Pulmonary artery endothelial cell (primary cell): ENCODE measurements around the gene CEP55. TPM values are rescaled to one million over a fixed set of nuclear protein-coding genes. Genes with fewer than 3 reads are reported as not detected.

ENCODE experiments used
- DNase-seq: peaks from one replicate; pipeline ENCODE4 v3.0.0-alpha.2; 2011; ENCODE audit warnings: low read depth, low spot score
- total RNA-seq: library from RNA; depleted of rRNA; stranded (reverse); fragments of >200 nt; gene quantifications from 2 replicates; pipeline ENCODE4 v1.2.3, GENCODE V29; 2014

Gene CEP55
- total RNA-seq, 1 donor from 2014 or later: 43.5 TPM

DNA sequence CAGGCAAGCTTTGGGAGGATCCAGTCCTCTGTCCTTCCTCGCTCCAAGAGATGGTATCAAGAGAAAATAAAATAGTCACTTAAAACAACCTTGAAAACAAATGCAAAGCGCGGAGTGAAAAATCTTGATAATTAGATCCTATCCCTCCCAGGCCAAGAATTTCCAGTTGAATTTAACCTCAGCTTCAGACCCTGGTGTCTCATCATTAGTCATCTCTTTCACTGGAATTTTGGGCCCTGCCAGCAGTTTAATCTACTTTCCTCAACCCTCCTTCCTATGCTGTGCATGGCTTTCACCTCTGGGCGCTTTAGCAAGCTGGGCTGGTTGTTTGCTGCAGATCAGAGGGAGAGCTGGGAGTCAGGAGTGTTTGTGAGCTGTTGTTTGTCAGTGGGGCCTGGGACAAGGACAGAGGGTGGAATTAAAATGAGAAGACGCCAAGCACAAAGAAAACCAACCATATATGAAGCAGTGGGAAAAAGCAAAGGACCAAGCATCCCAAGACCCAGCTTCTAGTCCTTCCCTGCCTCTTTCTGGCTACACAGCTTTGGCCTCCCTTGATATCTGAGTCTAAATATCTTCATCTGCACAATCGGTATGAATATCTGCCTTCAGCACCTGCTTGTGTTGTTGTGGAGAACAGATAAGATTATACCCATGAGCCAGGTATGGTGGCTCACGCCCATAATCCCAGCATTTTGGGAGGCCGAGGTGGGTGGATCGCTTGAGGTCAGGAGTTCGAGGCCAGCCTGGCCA, 27.8 kb upstream of the CEP55 start:
- peak; percentile 75 for DNase-seq

DNA sequence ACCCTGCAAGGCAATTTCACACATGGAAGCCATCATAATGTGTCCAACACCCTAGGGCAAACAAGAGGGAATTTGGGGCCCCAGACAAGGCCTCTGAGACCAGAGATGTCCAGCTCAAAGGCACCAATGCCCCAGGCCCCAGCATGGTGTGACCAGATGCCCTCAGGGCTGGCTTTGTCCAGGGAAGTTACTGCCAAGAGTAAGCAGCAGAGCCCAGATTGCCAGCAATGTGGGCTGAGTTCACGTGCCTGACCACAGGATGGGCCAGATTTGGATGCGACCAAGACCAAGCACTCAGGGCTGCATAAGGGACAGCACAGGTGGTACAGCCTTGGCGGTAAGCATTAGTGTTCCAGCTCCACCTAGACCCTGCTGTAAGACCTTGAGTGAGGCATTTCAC, 27.0 kb upstream of the CEP55 start:
- DNase-seq: no peak

DNA sequence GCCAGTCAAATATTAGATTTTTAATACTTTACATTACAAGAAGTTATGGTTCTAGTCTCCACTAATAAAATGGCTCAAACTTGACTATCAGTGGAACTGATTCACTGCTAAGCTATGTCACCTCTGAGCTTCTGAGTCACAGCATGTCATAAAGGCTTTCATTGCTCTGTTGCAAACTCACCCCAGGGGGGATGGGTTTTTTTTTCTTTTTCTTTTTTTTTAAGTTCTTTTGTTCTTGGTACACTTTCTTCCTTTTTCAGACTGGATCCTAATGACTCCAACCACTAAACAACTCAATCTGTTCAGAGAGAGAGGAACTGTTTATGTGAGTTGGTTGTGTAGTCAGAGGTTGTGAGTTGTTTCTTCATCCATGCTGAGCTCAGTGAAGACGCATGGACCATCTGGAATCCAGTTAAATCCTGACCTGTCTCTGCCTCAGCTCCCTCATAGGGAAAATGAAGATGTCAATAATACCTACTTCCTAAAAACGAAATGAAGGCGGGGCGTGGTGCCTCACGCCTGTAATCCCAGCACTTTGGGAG, 25.2 kb upstream of the CEP55 start:
- peak; percentile 92 for DNase-seq

DNA sequence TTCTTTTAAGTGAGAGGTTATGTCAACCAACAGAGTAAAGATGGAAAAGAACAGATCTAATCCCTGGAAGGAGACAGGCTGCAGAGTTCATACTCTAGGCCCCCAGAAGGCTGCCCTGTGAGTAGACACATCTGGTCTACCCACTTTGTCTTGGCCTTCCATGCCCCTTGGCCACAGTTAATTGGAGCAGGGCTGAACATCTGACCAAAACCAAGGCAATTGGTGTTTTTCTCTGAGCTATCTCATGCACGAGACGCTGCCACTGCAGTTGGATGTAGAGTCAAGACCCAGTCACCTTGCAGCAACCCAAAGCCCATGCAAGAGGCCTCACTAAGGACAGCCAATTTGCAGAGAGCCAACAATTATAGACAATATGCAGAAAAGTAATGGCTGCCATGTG, 23.3 kb upstream of the CEP55 start:
- no peak for DNase-seq

DNA sequence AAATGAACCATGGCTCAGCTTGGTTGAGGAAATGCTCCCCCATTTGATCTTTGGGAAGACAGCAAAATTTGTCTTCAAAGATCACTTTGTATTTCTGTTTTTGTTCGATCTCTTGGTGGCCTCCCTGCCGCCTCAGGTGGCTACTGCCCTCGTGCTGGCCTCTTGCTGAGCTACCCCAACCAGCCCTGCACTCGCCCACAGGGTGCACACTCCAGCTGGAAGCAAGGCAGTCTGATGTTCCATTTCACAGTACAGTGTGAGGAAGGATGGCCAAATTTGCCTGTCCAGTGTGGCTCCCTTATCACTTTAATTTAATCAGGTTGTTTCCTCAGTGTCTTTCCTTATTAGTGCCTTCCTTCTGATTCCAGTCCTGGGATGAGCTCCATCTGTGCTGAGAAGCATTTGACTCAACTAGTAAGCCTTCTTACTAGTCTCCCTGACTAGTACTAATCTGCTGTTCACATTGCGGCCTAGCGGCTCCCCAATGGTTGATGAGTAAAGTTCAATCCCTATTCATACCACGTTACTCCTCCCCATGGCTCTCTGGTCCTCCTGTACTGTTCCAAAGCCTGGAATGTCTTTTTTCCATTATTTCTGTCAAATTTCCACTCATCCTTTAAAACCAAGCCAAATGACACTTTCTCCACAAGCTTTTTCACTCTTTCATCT, 22.5 kb upstream of the CEP55 start:
- no peak for DNase-seq

DNA sequence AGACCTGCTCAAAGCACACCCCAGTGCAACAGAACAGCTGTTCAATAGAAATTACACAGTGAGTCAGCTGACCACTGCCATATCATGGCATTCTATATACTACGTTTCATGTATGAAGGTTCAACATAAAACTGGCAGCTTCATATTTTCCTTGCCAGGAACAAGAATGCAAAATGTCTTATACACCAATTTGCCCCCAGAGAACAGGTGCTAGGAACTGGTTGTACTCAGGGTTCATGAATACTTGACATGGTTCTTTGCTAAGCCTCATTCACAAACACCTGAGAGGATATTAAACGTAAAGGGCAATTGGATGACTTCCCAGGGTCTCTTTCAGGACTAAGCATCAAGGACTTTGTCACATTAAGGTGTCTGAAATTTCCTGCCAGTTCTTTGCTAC, 21.2 kb upstream of the CEP55 start:
- DNase-seq: no peak

- no peak for DNase-seq
These were observed 20.5 kb upstream of the CEP55 start for GRCh38 chr10:93475871-93476270.

DNA sequence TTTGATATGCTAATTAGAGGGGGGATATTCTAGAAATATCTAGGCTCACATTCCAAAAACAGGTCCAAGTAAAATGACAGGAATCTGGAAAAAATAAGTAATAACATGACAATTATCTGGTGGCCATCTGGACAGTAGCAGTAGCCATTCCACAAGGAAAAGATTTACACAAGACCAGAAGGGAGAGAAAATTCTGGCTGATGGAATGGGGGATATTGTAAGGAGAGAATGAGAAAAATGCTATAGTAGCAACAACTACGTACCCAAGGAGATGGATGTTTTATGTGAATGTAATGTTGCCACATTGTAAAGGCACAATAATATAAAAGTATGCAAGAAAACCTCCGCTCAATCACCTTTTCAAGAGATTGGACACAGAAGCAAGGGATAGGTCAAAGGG, 19.7 kb upstream of the CEP55 start:
- DNase-seq: no peak

- no peak for DNase-seq
These were observed 17.5 kb upstream of the CEP55 start for GRCh38 chr10:93478873-93479272.

DNA sequence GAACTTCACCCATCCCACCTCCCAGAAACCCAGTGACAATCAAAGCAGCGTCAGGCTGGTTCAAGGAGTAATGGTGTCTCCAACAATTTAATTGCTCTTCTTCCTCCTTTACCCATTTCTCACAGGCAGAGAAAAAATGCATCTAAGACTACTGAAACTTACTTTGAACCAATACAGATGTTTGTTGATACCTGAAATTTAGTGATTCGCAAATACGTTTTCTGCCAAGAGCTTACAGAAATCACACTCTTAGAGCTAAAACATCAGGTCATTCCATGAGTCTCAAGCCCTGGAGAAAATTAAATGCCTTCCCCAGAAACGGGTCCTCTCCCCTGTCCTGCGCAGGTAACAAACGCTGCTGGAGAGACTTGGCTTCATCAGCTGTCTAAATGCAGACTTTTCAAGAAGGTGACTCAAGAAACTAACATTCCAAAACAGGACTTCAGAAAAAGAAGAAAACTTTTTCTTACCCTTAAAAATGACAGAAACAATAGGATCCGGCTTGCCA, 14.7 kb upstream of the CEP55 start:
- no peak for DNase-seq

DNA sequence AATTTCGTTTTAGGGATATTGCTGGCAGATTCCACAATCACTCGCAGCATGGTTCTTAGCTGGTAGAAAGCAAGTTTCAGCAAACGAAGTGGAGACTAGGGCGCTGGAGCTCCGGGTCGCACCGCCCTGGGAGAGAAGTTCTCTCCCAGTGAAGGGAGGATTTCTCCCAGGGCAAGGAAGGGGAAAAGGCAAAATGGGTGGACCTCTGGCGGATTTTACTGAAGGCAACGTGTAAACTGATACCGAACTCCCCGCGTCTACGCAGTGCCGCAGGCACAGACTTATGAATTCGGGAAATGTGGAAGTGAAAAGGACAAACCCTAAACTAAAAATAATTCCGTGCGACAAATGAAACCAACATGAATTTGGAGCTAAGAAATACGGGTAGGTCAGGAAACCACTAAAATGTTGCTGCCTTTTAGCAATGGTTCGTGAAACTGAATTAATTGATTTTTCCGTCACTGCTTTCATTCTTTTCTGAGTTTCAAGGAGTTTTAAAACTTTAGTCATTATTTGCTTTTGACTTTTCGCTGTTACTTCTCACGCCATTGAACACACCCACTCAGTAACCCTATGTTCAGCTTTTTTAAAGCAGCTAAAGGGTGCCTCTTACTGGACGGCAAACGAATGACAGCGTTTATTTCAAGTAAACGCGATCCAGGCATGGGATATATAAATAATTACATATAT, 14.1 kb upstream of the CEP55 start, which contains the start of gene MYOF:
MYOF (minus strand) TSS at position 190 of the 690 bp plus-strand sequence; CDS start at position 50, 140 bp downstream.
- no peak for DNase-seq

DNA sequence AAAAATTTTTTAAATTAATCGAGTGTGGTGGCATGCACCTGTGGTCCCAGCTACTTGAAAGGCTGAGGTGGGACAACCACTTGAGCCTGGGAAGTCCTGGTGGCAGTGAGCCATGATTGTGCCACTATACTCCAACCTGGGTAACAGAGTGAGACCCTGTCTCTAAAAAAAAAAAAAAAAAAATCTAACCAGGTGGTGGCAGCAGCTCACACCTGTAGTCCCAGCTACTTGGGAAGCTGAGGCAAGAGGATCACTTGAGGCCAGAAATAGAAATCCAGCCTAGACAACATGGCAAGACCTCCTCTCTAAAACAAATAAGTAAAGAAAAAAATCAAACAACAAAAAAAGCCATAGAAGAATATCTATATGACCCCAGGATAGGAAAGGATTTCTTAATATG, 10.7 kb upstream of the CEP55 start:
- no peak for DNase-seq

DNA sequence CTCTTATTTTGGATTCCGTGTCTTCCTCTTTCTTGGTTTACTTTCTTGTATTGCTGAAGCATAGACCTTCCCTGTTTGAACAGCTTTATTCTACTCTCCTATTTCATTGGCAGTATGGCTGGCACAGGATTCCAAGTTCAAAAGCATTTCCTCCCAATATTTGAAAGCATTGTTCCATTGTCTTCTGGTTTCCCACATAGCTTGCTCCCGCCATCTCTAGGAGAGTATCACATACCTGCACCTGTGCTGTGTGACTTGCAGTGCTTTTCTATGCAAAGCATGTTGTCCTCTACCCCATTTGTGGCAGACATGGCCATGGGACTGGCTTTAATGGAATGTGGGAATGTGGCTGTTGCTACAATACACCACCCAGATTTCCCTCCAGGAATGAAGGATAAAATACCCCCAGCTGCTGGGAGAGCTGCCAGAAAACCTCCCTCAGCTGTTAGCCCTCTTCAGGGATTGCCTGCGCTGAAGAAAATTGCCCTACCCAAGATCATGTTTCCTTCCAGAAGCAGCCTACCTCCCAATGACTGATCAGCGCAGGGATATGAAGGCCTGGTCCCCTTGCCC, 7.4 kb upstream of the CEP55 start:
- no peak for DNase-seq

DNA sequence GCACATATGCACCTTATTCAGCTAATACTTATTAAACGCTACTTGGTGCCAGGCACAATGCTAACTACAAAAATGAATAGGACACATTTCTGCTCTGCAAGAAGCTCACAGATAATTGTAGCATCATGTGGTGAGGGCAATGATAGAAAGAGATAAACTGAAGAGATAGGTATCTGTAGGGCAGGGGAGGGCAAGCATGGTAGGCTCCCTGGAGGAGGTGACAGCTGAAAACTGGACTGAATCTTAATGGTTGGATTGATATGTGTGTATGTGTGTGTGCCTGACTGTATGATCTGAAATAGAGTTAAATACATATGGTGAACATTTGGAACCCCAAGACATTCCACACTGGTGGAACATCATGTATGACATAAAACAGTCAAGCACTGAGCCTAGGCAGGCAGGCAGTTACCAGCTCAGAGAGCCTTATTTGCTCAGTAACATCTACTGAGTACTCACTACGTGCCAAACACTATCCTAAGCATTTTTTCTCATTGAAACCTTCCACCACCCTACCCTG, 4.8 kb upstream of the CEP55 start:
- DNase-seq: no peak

DNA sequence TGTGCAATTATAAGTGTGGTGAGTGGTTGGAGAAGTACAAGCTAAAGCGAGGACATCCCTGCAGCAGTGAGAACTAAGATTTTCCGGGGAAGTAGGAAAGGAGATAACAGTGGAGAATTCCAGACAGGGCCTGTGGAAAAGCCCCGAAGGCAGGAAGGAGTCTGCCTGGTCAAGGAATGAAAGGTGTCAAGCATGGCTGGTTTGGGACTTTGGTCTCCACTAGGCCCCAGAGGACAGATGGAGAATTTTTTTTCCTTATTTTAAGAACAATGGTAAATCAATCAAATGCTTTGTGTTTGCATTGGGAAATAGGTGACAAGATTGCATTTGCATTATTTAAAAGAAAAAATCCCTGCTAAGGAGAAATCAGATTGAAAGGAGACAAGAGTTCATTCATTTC, 3.2 kb upstream of the CEP55 start:
- no peak for DNase-seq

DNA sequence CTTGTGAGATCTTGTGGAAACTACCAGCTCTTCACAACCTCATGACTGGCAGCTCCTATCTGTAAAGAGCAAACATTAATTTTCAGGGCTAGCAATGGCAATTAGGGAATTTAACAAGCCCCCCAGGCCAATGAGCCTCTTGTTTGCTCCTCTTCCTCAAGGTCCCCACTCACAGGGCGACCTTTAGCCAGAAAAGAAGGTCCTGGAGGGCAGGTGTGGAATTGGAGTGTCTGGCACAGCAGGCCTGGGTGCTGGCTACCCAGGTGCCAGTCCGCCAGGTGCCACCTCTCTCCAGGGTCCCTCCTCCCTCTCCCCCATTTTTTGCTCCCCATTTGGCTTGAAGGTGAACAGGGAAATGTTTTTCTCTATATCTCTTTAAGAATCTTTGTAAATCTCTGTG, 1.9 kb upstream of the CEP55 start:
- no peak for DNase-seq

DNA sequence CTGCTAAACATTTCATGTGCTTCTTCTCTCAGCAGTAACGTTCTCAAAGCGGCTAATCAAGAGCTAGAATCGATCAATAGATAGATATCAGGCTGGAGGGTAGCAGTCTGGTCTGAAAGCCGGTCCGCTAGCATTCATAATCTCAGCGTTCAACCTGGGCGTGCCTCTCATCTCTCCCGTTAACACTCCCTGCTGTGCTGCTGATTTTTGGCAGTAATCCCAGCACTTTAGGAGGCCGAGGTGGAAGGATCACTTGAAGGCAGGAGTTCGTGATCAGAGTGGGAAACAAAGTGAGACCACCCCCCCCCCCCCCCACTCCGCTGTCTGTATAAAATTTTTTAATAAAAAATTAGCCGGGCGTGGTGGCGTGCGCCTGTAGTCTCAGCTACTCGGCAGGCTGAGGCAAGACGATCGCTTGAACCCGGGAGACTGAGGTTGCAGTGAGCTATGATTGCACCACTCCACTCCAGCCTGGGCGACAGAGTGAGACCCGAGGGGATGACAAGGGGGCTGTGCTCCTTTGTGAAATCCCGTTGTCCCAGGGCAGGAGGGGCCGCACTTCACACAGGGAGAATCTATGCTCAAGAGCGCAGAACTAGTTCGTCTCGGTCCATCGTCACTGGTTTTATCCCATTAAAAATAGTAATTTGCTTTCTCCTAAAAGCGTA, 624 bp upstream of the CEP55 start:
- no peak for DNase-seq

GRCh38 chr10:93498166-93498565, 1.8 kb downstream of the CEP55 start:
- no peak for DNase-seq

GRCh38 chr10:93501650-93502049, 5.2 kb downstream of the CEP55 start:
- DNase-seq: no peak

DNA sequence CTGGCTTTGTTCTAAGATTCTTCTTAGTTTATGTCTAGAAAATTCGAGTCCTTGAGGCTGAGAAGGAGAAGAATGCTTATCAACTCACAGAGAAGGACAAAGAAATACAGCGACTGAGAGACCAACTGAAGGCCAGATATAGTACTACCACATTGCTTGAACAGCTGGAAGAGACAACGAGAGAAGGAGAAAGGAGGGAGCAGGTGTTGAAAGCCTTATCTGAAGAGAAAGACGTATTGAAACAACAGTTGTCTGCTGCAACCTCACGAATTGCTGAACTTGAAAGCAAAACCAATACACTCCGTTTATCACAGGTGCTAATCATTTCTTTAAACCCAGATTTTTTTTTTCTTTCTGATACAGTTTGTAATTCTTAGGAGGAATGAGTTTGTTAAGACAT, 6.7 kb downstream of the CEP55 start:
- no peak for DNase-seq

GRCh38 chr10:93505075-93505474, 8.7 kb downstream of the CEP55 start:
- DNase-seq: no peak
